ENCODE data around the gene PAFAH2.

The PAFAH2 gene

DNA sequence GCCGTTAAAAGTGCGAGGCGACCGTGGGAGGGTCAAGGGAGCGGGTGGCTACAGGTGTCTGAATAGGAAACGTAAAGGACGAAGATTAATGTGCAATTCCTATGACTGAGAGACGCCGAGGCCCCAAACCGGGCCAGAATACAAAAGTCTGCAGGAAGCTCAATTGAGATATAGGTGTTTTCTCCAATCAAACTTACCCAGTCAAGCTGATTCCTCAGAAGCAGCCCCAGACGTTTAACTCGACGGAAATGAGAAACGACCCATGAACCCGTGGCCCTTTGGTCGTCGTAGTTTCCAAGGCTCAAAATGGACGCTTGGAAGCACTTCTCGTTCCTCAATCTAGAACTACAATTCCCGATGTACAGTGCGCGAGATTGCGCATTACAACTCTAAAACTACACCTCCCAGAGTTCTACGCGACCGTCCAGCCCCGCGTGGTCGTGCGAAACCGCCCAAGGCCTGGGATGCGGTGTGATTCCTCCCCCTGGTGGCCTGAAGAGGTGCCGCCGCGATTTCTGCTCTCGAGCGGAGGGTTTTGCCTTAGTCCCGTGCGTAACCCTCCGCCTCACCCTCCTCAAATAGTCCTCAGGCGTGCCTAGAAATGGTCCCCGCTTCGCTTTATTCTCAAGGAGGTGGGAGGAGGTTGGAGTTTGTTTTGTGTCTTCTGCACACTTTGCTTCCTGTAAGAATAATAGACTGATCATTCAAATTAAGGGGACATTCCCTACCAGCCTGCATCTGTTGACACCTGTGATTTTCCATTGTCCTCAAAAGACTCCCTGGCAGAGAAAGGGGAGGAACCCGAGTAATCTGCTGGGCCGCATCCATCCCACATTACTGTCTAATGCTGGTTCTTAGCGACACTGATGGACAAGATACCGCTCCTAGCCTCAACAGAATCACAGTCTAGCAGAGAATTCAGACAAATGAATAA, at the start of gene PAFAH2:
Gene PAFAH2, minus strand, starts transcription at position 236 of the 934 bp plus-strand sequence. CDS start 7,247 bp downstream, outside the sequence.
- no peaks in the 10 kb centered on the region for H3K9me2 ChIP-seq (replicated peaks; ENCODE audit: insufficient read depth, low read length)
- peak within 1 kb of the TSS; percentile 98 for H2AFZ ChIP-seq (ENCODE audit: low read depth, low read length, severe bottlenecking)
- no peaks in the 10 kb centered on the region for H3K9me3 ChIP-seq (ENCODE audit: insufficient read depth, low read length)
- H3K27me3 ChIP-seq (ENCODE audit: low read length), result no peaks in the 10 kb centered on the region
- H3K9ac ChIP-seq (ENCODE audit: low read length), result peak within 1 kb of the TSS; percentile 72
- H3K4me2 ChIP-seq (ENCODE audit: low read depth, low read length, poor library complexity, severe bottlenecking), result peak within 1 kb of the TSS; percentile 83
- no peaks in the 10 kb centered on the region for H3K36me3 ChIP-seq (ENCODE audit: low read length)
- H3K4me3 ChIP-seq (ENCODE audit: insufficient read depth, low read length, poor library complexity, severe bottlenecking), result peak within 1 kb of the TSS; percentile 74
- H3K27ac ChIP-seq (ENCODE audit: low read depth, low read length), result peak within 1 kb of the TSS; percentile 49
- no peaks in the 10 kb centered on the region for H3K79me2 ChIP-seq (ENCODE audit: insufficient read depth, low read length)
- H3F3A ChIP-seq (ENCODE audit: insufficient read depth), result no peaks in the 10 kb centered on the region
- H4K20me1 ChIP-seq (ENCODE audit: low read depth, low read length), result no peaks in the 10 kb centered on the region
- TF ChIP-seq CTCF (IDR thresholded peaks at IDR 0.05; ENCODE audit: insufficient read depth, low read length, poor library complexity, severe bottlenecking) (peak; percentile 78), EZH2phosphoT487 (conservative IDR thresholded peaks at IDR 0.05; ENCODE audit: low read length) (no peak)

DNA sequence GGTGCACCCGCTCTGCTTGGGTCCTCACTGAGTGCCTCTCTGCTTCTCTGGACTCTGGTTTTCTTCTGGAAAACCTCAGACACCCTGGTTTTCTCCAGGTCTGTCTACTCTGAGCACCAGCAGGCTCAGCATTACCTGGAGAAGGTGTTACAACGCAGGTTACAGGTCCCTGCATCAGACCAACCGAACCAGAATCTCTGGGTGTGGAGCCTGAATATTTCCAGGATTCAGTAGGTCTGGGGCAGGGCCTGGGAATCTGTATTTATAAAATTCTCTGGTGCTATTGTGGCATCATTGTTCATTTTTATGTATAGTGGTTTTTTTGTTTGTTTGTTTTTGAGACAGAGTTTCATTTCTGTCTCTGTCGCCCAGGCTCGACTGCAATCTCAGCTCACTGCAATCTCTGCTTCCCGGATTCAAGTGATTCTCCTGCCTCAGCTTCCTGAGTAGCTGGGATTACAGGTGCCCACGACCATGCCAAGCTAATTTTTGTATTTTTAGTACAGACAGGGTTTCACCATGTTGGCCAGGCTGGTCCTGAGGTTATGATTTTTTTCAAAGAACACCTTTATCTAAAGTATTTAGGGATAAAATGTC, 49.5 kb upstream of the PAFAH2 start:
- no peak overlapping the region for H3K4me2 ChIP-seq (ENCODE audit: low read depth, low read length, poor library complexity, severe bottlenecking)
- no peaks in the 10 kb centered on the region for H3K9me3 ChIP-seq (ENCODE audit: insufficient read depth, low read length)
- H3K4me3 ChIP-seq (ENCODE audit: insufficient read depth, low read length, poor library complexity, severe bottlenecking), result no peak overlapping the region
- TF ChIP-seq EZH2phosphoT487 (conservative IDR thresholded peaks at IDR 0.05; ENCODE audit: low read length), result no peak
- no peak for TF ChIP-seq CTCF (IDR thresholded peaks at IDR 0.05; ENCODE audit: insufficient read depth, low read length, poor library complexity, severe bottlenecking)
- H2AFZ ChIP-seq (ENCODE audit: low read depth, low read length, severe bottlenecking), result no peak overlapping the region
- H3K9me2 ChIP-seq (replicated peaks; ENCODE audit: insufficient read depth, low read length), result no peaks in the 10 kb centered on the region
- H3K79me2 ChIP-seq (ENCODE audit: insufficient read depth, low read length), result no peaks in the 10 kb centered on the region
- H3K27ac ChIP-seq (ENCODE audit: low read depth, low read length), result no peak overlapping the region
- no peak overlapping the region for H3K9ac ChIP-seq (ENCODE audit: low read length)
- H3F3A ChIP-seq (ENCODE audit: insufficient read depth), result no peaks in the 10 kb centered on the region
- no peaks in the 10 kb centered on the region for H3K36me3 ChIP-seq (ENCODE audit: low read length)
- H3K27me3 ChIP-seq (ENCODE audit: low read length), result no peaks in the 10 kb centered on the region
- H4K20me1 ChIP-seq (ENCODE audit: low read depth, low read length), result no peaks in the 10 kb centered on the region

DNA sequence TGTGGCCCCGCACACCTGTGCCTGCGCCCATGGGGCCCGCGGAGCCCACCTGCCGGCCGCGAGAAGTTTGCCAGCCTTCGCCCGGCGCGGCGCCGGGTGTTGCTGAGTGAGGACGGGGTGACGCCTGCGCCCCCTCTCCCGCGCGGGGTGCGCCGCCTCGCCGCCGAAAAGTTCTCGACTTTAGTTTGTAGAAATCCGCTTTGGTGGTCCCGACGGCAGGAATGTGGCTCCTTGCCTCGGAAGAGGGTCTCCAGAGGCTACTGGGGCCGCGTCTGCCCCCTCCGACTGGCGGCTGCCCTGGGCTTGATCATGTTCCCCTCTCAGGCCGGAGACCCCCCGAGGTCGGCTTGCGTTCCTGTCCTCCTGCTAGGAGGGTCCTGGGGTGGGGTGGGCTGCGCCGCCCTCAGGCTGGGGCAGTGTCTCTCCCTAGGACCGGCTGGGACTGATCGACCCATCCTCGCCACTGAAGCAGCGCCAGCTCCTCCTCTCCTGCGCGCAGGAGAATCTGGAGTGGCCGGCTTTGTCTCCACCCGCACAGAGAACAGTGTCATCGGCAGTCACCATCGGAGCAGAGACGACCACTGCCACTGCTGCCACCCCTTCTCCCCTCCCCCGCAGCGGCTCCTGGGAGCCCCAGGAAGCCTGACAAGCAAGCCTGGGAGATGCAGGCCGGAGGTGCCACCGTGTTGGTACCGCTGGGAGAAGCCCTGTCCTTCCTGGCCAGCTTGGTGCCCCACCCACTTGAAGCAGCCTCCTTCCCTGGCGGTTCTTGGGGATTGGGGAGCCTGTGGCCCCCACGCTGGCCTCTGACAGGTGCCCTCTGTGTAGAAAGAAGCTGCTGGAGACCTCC, 48.6 kb upstream of the PAFAH2 start:
- no peaks in the 10 kb centered on the region for H3K9me2 ChIP-seq (replicated peaks; ENCODE audit: insufficient read depth, low read length)
- no peak overlapping the region for H3K4me3 ChIP-seq (ENCODE audit: insufficient read depth, low read length, poor library complexity, severe bottlenecking)
- H3K9me3 ChIP-seq (ENCODE audit: insufficient read depth, low read length), result no peaks in the 10 kb centered on the region
- no peaks in the 10 kb centered on the region for H3F3A ChIP-seq (ENCODE audit: insufficient read depth)
- no peak overlapping the region for H3K4me2 ChIP-seq (ENCODE audit: low read depth, low read length, poor library complexity, severe bottlenecking)
- no peaks in the 10 kb centered on the region for H3K27me3 ChIP-seq (ENCODE audit: low read length)
- no peak for TF ChIP-seq CTCF (IDR thresholded peaks at IDR 0.05; ENCODE audit: insufficient read depth, low read length, poor library complexity, severe bottlenecking)
- no peak for TF ChIP-seq EZH2phosphoT487 (conservative IDR thresholded peaks at IDR 0.05; ENCODE audit: low read length)
- no peaks in the 10 kb centered on the region for H3K79me2 ChIP-seq (ENCODE audit: insufficient read depth, low read length)
- no peak overlapping the region for H3K27ac ChIP-seq (ENCODE audit: low read depth, low read length)
- H2AFZ ChIP-seq (ENCODE audit: low read depth, low read length, severe bottlenecking), result no peak overlapping the region
- H3K9ac ChIP-seq (ENCODE audit: low read length), result no peak overlapping the region
- H3K36me3 ChIP-seq (ENCODE audit: low read length), result no peaks in the 10 kb centered on the region
- H4K20me1 ChIP-seq (ENCODE audit: low read depth, low read length), result no peaks in the 10 kb centered on the region
